ENCODE results near the gene KNDC1. TPM values are rescaled to one million over a fixed set of nuclear protein-coding genes. Genes with fewer than 3 reads are reported as not detected.
"Not testable (repeated sequence)": the region's sequence is repeated elsewhere in the genome, so short reads cannot be mapped to it uniquely, and the experiment has no call there.

Gene KNDC1, protein sequence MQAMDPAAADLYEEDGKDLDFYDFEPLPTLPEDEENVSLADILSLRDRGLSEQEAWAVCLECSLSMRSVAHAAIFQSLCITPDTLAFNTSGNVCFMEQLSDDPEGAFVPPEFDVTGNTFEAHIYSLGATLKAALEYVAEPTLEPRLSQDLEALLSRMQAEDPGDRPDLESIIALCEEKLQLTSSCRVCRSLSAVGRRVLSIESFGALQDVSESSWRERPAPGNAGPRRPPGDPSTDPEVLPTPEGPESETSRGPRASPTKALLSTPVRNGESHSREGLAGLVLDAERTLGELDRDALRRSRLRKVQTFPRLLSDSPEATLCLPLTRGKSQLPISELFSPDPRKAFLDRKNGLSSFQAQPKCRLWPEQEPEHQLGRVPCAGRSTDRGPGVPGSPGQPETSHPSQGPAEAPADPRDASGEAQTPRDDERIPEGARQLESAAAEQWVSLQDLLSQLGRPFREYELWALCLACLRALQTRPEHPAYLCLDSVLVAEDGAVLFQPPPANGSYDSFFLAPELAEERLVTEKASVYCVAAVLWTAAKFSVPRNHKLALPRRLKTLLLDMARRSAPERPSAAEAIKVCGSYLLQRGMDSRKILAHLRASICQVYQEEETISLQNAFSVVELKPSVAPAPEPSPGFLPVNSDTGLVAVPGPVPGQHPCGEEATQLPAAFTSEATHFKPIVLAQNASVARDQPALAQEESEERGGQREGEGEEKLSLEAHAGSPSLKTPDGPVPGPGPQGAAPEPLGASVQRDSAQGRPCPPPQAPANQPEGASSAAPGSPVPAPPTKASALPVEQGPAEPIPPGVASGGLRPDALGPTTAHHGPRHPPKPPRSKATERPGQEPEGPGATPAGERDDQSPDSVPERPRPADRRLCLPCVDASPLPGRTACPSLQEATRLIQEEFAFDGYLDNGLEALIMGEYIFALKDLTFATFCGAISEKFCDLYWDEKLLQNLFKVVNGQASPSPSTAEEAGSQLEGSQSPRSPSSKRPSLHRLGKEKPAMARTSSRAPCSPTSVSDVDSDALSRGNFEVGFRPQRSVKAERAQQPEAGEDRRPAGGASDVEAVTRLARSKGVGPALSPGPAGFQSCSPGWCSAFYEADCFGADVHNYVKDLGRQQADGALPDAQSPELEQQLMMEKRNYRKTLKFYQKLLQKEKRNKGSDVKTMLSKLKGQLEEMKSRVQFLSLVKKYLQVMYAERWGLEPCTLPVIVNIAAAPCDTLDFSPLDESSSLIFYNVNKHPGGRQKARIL (N-terminal part only)
- total RNA-seq: 1.9 and 5.6 TPM in 2 replicates

DNA sequence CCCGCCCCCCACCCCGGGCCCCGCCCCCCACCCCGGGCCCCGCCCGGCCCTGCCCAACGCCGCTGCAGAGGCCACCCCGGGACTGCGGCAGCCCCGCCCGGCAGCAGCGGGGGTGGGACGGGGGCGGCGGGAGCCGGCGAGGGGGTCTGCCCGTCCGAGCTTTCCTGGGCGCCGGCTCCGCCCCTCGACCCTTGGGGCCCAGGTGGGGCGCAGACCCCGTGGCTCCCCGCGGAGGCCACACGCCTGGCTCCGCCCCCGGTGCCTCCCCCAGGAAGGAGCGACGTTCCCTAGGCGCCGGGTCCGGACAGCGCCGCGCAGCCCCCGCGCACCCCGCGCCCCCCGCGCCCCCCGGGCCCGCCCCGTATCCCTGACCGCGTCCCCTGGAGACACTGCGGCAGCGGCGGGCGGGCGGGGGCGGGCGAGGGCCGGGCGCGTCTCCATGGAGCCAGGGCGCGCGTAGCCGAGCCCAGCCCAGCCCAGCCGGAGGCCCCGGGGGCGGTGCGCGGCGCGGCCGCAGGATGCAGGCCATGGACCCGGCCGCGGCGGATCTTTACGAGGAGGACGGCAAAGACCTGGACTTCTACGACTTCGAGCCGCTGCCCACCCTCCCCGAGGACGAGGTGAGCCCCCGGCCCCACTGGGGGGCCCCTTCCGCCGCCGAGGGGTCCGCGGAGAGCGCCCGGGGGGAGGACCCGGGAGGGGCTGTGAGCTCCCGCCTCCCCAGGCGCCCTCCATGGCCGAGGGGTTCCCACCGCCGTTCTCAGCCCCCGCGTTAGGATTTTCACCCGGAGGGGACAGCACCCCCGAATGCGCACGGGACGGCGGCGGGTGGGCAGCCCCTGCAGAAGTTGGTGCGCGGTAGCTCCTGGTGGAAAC lies at the start of gene KNDC1:
Gene KNDC1 (plus strand): TSS at position 270 of the 876 bp plus-strand sequence. CDS start 249 bp downstream, at position 519.
- TF ChIP-seq, protein P1, sequence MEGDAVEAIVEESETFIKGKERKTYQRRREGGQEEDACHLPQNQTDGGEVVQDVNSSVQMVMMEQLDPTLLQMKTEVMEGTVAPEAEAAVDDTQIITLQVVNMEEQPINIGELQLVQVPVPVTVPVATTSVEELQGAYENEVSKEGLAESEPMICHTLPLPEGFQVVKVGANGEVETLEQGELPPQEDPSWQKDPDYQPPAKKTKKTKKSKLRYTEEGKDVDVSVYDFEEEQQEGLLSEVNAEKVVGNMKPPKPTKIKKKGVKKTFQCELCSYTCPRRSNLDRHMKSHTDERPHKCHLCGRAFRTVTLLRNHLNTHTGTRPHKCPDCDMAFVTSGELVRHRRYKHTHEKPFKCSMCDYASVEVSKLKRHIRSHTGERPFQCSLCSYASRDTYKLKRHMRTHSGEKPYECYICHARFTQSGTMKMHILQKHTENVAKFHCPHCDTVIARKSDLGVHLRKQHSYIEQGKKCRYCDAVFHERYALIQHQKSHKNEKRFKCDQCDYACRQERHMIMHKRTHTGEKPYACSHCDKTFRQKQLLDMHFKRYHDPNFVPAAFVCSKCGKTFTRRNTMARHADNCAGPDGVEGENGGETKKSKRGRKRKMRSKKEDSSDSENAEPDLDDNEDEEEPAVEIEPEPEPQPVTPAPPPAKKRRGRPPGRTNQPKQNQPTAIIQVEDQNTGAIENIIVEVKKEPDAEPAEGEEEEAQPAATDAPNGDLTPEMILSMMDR (IDR thresholded peaks at IDR 0.05; ENCODE audit: insufficient read depth, low read depth, low read length): no peak
- DNase-seq (ENCODE audit: low read depth): peak; percentile 22
- H3K4me3 ChIP-seq (ENCODE audit: low read depth, low read length): peak within 1 kb of the TSS; percentile 64

DNA sequence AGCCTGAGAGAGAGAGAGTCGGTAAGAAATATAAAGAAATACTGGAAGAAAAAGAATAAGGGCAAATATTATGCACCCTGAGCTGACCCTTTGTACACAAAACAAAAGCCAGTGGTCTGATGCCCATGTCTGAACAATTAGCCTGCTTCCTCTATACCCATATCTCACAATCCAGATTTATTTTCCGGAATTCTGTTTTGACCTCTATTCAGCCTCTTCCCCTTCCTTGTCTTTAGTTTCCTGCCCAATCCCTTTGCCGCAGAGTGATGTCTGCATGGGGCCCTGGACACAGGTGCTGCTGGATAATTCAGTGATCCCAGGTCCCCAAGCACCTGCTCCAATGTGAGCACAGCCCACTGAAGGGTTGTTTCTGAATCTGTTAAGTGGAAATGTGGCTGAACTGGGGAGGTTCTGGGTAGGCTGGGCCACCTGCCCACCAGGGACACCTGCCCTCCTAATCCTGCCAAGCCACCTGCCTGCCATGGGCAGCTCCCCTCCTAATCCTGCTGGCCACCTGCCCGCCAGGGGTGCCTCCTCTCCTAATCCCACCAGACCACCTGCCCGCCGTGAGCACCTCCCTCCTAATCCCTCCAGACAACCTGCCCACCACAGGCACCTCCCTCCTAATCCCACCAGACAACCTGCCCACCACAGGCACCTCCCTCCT lies 49.3 kb upstream of the KNDC1 start:
- TF ChIP-seq, protein P1 (IDR thresholded peaks at IDR 0.05; ENCODE audit: insufficient read depth, low read depth, low read length): no peak
- no peak overlapping the region for H3K4me3 ChIP-seq (ENCODE audit: low read depth, low read length)
- DNase-seq (ENCODE audit: low read depth): no peak

DNA sequence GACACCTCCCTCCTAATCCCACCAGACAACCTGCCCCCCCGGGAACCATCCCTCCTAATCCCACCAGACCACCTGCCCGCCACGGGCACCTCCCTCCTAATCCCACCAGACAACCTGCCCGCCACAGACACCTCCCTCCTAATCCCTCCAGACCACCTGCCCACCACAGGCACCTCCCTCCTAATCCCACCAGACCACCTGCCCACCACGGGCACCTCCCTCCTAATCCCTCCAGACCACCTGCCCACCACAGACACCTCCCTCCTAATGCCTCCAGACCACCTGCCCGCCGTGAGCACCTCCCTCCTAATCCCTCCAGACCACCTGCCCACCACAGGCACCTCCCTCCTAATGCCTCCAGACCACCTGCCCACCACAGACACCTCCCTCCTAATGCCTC lies 48.4 kb upstream of the KNDC1 start:
- H3K4me3 ChIP-seq (ENCODE audit: low read depth, low read length); DNase-seq (ENCODE audit: low read depth): not testable (repeated sequence)

DNA sequence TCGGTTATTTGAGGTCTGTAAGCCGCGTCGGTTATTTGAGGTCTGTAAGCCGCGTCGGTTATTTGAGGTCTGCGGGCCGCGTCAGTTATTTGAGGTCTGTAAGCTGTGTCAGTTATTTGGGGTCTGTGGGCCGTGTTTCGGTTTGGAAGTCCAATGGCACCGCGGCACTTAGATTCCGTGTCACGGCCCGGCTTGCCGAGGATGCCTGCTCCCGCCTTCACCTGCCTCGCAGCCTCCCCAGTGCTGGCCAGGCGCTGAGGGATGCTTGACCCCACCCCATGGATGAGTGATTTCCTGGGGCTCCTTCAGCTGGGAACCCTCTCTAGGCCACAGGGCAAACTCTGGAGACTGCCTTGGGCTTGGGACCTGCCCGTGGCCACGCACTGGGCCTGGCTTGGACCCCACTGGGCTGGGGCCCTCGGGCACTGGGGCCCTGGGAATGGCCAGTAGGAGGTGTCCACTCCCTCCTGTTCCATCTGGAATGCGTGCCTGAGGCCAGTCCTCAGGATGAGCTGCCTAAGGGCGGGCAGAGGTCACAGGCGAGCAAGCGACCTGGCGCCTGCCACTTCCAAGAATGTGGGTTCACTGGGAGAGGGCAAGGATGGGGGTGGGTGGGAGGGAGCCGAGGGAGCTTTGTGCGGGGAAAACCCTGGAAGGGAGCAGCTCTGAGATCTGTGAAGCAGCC lies 46.7 kb upstream of the KNDC1 start:
- DNase-seq (ENCODE audit: low read depth): no peak

DNA sequence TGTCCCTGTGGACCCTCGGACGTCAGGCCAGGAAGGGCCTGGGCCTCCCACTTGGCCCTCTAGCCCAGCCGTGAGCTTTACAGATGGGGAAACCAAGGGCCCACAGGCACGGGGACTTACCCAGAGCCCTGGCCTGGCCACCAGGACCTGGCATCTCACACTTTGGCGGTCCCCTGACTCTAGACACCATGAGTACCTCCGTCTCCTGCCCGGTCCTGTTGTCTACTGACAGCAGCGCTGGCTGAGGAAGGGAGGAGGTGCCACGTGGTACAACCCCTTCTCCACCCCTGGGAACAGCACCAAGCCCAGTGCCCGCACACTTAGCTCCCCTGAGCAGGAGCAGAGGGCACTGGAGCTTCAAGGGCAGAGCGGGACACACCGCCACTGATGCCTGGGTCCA lies 46.2 kb upstream of the KNDC1 start:
- TF ChIP-seq, protein P1 (IDR thresholded peaks at IDR 0.05; ENCODE audit: insufficient read depth, low read depth, low read length): no peak
- H3K4me3 ChIP-seq (ENCODE audit: low read depth, low read length): no peak overlapping the region
- DNase-seq (ENCODE audit: low read depth): no peak

More for the DNA sequence above, 46.7 kb upstream of the KNDC1 start:
- H3K4me3 ChIP-seq (ENCODE audit: low read depth, low read length): no peak overlapping the region
- TF ChIP-seq, protein P1 (IDR thresholded peaks at IDR 0.05; ENCODE audit: insufficient read depth, low read depth, low read length): no peak

DNA sequence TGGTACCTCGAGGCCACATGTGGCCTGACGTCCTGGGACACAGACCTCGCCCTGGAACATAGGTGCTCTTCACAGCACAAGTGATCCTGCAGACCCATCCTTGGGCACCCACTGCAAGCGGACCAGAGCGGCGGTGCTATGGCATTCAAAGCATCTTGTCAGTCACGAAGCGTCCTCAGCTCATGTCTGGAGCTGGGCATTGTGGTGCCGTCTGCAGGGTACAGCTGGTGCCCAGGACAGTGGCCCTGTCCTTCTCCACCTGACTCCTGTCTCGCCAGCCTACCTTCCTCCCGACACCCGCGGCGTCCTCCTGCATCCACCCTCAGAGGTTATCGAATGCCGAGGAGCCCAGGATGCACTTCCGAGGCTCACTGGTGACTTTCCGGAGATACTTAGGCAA lies 45.8 kb upstream of the KNDC1 start:
- DNase-seq (ENCODE audit: low read depth): no peak
- TF ChIP-seq, protein P1 (IDR thresholded peaks at IDR 0.05; ENCODE audit: insufficient read depth, low read depth, low read length): no peak
- no peak overlapping the region for H3K4me3 ChIP-seq (ENCODE audit: low read depth, low read length)
